AG04450 (cell line): ENCODE results near the gene ST6GALNAC4. TPM values are rescaled to one million over a fixed set of nuclear protein-coding genes. Genes with fewer than 3 reads are reported as not detected.
A peak's percentile ranks its signal among the peaks of the same experiment; 100 is the strongest.
"Not testable (repeated sequence)": the region's sequence is repeated elsewhere in the genome, so short reads cannot be mapped to it uniquely, and the experiment has no call there.

Source experiments
- CTCF ChIA-PET: fragments of 300-600, 350-600 bp; formaldehyde crosslinking; extraction: SDS; loops from one replicate; lab custom pipeline; 2022; ENCODE audit warnings: antibody characterized with exemption, inconsistent platforms; lab: Charles Lee
- POLR2A ChIA-PET: fragments of 350-600 bp; formaldehyde crosslinking; extraction: SDS; loops from one replicate; lab custom pipeline; 2021; ENCODE audit warnings: antibody characterized with exemption, inconsistent platforms; lab: Yijun Ruan, JAX
- DNase-seq: peaks from one replicate; pipeline ENCODE4 v3.0.0-alpha.2; 2011; ENCODE audit warnings: low read depth, low spot score
- H3K27ac ChIP-seq: one replicate; pipeline ENCODE4 v1.5.1; 2012; ENCODE audit warnings: low read depth, low read length, control low read depth
- H3K27me3 ChIP-seq: one replicate; pipeline ENCODE4 v1.6.0; 2012; ENCODE audit warnings: low read length; ENCODE audit not compliant: control insufficient read depth, insufficient read depth
- H3K4me3 ChIP-seq: 2 replicates; pipeline ENCODE4 v1.5.1; 2011; ENCODE audit warnings: mild to moderate bottlenecking, low read depth, low read length, control low read depth
- H3K9me3 ChIP-seq: 2 replicates; pipeline ENCODE4 v1.5.1; 2012; ENCODE audit warnings: low read length; ENCODE audit not compliant: control insufficient read depth, insufficient read depth
- polyA plus RNA-seq: library from polyadenylated mRNA; depleted of rRNA; stranded (reverse); fragments of >200 nt; gene quantifications from 2 replicates; pipeline ENCODE4 v1.2.3, GENCODE V29; 2011
- TF ChIP-seq, protein P1 (sequence below): IDR thresholded peaks from 2 replicates; pipeline ENCODE4 v1.5.1; 2011; ENCODE audit warnings: low read depth, low read length, control low read depth, inconsistent platforms

Gene ST6GALNAC4
- polyA plus RNA-seq, 1 experiment = 15.0 TPM

GRCh38 chr9:127871531-127871930 lies 45.3 kb downstream of the ST6GALNAC4 start:
- Histone ChIP-seq H3K27me3 (no peaks in the 10 kb centered on the region), H3K27ac (no peak overlapping the region), H3K9me3 (no peaks in the 10 kb centered on the region; the same call in 1 of the 2 replicates), H3K4me3 (no peak overlapping the region)
- POLR2A ChIA-PET = no interaction called here
- DNase-seq = no peak
- CTCF ChIA-PET = interaction anchor here (0.6 to 1.3 kb wide), 2 partner anchors 75 to 137 kb away, joined by 3 to 6 read pairs; partner anchors contain the start of gene TOR2A
- TF ChIP-seq, protein P1, sequence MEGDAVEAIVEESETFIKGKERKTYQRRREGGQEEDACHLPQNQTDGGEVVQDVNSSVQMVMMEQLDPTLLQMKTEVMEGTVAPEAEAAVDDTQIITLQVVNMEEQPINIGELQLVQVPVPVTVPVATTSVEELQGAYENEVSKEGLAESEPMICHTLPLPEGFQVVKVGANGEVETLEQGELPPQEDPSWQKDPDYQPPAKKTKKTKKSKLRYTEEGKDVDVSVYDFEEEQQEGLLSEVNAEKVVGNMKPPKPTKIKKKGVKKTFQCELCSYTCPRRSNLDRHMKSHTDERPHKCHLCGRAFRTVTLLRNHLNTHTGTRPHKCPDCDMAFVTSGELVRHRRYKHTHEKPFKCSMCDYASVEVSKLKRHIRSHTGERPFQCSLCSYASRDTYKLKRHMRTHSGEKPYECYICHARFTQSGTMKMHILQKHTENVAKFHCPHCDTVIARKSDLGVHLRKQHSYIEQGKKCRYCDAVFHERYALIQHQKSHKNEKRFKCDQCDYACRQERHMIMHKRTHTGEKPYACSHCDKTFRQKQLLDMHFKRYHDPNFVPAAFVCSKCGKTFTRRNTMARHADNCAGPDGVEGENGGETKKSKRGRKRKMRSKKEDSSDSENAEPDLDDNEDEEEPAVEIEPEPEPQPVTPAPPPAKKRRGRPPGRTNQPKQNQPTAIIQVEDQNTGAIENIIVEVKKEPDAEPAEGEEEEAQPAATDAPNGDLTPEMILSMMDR = no peak

DNA sequence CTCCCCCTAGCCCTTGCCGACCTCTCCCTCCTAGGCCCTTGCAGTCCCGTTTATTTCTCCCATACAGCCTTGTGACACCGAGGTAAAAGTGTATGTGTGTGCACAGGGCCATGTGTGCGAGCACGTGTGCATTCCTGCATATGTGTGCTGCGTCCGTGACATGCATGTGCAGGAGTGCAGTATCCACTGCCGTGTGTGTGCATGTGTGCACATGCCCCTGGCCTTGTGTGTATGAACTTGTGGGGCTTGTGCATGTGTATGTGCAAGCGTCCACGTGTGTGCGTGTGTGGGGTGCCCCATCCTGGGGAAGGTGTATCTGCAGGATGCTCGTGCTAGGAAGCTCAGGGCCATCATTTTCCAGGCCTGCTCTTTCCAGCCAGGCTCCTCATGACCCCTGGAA lies 46.0 kb downstream of the ST6GALNAC4 start:
- Histone ChIP-seq H3K27ac (no peak overlapping the region), H3K4me3 (no peak overlapping the region), H3K9me3 (no peaks in the 10 kb centered on the region; the same call in 1 of the 2 replicates), H3K27me3 (no peaks in the 10 kb centered on the region)
- TF ChIP-seq, protein P1 = no peak
- ChIA-PET POLR2A (no interaction called here), CTCF (interaction anchor here (0.5 to 2.5 kb wide), 6 partner anchors 10 to 136 kb away, joined by 4 to 28 read pairs (median 10); partner anchors contain the start of gene TOR2A)
- DNase-seq = no peak

GRCh38 chr9:127870153-127870491 lies 46.7 kb downstream of the ST6GALNAC4 start:
- ChIA-PET CTCF (interaction anchor here (0.7 to 2.5 kb wide), 34 partner anchors 8 to 365 kb away, joined by 3 to 28 read pairs (median 6); partner anchors contain the start of genes CDK9, ENG, FPGS and TOR2A), POLR2A (interaction anchor here (0.6 to 1.3 kb wide), 8 partner anchors 16 to 135 kb away, joined by 3 to 7 read pairs (median 4); partner anchors contain the start of genes ENG, FPGS and TOR2A)
- not testable (repeated sequence) for H3K27ac ChIP-seq, H3K9me3 ChIP-seq, DNase-seq, H3K27me3 ChIP-seq, H3K4me3 ChIP-seq

- Histone ChIP-seq H3K4me3 (no peak overlapping the region), H3K27me3 (no peaks in the 10 kb centered on the region), H3K27ac (no peak overlapping the region), H3K9me3 (no peaks in the 10 kb centered on the region; the same call in 1 of the 2 replicates)
- peak; percentile 36 for DNase-seq
- ChIA-PET POLR2A (interaction anchor here (0.6 to 1.3 kb wide), 9 partner anchors 15 to 135 kb away, joined by 3 to 7 read pairs (median 4); partner anchors contain the start of genes ENG, FPGS and TOR2A), CTCF (interaction anchor here (0.5 to 2.5 kb wide), 42 partner anchors 8 to 1890 kb away, joined by 3 to 28 read pairs (median 5); partner anchors contain the start of genes CDK9, ENG, FPGS and TOR2A)
- TF ChIP-seq, protein P1 = peak; percentile 89
Measured at GRCh38 chr9:127869310-127870152, 47.3 kb downstream of the ST6GALNAC4 start.

GRCh38 chr9:127868278-127868902 lies 48.5 kb downstream of the ST6GALNAC4 start:
- ChIA-PET CTCF (interaction anchor here (2.1 to 2.5 kb wide), 3 partner anchors 75 to 133 kb away, joined by 11 to 28 read pairs (median 12); partner anchors contain the start of gene TOR2A), POLR2A (no interaction called here)
- H3K9me3 ChIP-seq = no peaks in the 10 kb centered on the region; the same call in 1 of the 2 replicates
- H3K27ac ChIP-seq = no peak overlapping the region
- no peak for DNase-seq
- TF ChIP-seq, protein P1 = no peak
- H3K4me3 ChIP-seq = no peak overlapping the region
- H3K27me3 ChIP-seq = no peaks in the 10 kb centered on the region
